ENCODE results near the gene TADA2B. TPM values are rescaled to one million over a fixed set of nuclear protein-coding genes. Genes with fewer than 3 reads are reported as not detected.

TADA2B gene
- total and polyA plus RNA-seq, 2 experiments from 2014 or later, result 3.6 to 11.4 TPM

DNA sequence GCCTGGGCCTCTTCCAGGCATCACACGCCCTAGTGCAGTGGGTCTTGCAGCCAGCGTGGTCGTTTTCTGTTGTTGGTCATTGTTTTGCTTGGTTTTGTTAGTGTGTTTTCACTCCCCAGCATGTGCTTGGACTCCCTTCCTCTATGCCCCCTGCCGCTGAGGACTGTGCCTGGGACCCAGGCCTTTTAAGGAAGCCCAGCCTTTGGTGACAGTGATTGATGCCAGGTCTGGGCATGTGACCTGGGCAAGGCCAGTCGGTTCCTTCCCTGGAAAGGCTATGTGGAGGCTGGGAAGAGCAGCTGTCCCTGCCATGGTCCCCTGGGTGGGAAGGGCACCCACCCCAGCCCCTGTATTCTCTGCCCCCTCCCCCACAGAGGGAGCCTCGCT, 33.5 kb downstream of the TADA2B start:
- H3K36me3 ChIP-seq (ENCODE audit: insufficient read depth), result no peaks in the 10 kb centered on the region
- H3K27me3 Mint-ChIP-seq (ENCODE audit: insufficient read depth, low read depth, poor library complexity), result peaks cover 6% of the 10 kb centered on the region
- no peak for TF ChIP-seq ZNF114 (CRISPR knock-in tag; IDR thresholded peaks at IDR 0.05)
- no peak for TF ChIP-seq ZNF331 (CRISPR knock-in tag; IDR thresholded peaks at IDR 0.05; ENCODE audit: low read depth)
- TF ChIP-seq POLR2AphosphoS5 (IDR thresholded peaks at IDR 0.05; ENCODE audit: low read depth), result no peak
- no peak for TF ChIP-seq NANOG (IDR thresholded peaks at IDR 0.05; ENCODE audit: borderline replicate concordance)
- TF ChIP-seq, protein P1, sequence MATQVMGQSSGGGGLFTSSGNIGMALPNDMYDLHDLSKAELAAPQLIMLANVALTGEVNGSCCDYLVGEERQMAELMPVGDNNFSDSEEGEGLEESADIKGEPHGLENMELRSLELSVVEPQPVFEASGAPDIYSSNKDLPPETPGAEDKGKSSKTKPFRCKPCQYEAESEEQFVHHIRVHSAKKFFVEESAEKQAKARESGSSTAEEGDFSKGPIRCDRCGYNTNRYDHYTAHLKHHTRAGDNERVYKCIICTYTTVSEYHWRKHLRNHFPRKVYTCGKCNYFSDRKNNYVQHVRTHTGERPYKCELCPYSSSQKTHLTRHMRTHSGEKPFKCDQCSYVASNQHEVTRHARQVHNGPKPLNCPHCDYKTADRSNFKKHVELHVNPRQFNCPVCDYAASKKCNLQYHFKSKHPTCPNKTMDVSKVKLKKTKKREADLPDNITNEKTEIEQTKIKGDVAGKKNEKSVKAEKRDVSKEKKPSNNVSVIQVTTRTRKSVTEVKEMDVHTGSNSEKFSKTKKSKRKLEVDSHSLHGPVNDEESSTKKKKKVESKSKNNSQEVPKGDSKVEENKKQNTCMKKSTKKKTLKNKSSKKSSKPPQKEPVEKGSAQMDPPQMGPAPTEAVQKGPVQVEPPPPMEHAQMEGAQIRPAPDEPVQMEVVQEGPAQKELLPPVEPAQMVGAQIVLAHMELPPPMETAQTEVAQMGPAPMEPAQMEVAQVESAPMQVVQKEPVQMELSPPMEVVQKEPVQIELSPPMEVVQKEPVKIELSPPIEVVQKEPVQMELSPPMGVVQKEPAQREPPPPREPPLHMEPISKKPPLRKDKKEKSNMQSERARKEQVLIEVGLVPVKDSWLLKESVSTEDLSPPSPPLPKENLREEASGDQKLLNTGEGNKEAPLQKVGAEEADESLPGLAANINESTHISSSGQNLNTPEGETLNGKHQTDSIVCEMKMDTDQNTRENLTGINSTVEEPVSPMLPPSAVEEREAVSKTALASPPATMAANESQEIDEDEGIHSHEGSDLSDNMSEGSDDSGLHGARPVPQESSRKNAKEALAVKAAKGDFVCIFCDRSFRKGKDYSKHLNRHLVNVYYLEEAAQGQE (IDR thresholded peaks at IDR 0.05; ENCODE audit: unreplicated experiment), result no peak
- TF ChIP-seq, protein P2, sequence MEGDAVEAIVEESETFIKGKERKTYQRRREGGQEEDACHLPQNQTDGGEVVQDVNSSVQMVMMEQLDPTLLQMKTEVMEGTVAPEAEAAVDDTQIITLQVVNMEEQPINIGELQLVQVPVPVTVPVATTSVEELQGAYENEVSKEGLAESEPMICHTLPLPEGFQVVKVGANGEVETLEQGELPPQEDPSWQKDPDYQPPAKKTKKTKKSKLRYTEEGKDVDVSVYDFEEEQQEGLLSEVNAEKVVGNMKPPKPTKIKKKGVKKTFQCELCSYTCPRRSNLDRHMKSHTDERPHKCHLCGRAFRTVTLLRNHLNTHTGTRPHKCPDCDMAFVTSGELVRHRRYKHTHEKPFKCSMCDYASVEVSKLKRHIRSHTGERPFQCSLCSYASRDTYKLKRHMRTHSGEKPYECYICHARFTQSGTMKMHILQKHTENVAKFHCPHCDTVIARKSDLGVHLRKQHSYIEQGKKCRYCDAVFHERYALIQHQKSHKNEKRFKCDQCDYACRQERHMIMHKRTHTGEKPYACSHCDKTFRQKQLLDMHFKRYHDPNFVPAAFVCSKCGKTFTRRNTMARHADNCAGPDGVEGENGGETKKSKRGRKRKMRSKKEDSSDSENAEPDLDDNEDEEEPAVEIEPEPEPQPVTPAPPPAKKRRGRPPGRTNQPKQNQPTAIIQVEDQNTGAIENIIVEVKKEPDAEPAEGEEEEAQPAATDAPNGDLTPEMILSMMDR (conservative IDR thresholded peaks at IDR 0.05; ENCODE audit: low read depth in 2 of 2), result no peak
- no peak for TF ChIP-seq STAT1 (IDR thresholded peaks at IDR 0.05; ENCODE audit: unreplicated experiment)
- no peak for TF ChIP-seq JUNB (IDR thresholded peaks at IDR 0.05; ENCODE audit: unreplicated experiment)
- no peak for TF ChIP-seq EZH2phosphoT487 (IDR thresholded peaks at IDR 0.05; ENCODE audit: unreplicated experiment)
- TF ChIP-seq, protein P3, sequence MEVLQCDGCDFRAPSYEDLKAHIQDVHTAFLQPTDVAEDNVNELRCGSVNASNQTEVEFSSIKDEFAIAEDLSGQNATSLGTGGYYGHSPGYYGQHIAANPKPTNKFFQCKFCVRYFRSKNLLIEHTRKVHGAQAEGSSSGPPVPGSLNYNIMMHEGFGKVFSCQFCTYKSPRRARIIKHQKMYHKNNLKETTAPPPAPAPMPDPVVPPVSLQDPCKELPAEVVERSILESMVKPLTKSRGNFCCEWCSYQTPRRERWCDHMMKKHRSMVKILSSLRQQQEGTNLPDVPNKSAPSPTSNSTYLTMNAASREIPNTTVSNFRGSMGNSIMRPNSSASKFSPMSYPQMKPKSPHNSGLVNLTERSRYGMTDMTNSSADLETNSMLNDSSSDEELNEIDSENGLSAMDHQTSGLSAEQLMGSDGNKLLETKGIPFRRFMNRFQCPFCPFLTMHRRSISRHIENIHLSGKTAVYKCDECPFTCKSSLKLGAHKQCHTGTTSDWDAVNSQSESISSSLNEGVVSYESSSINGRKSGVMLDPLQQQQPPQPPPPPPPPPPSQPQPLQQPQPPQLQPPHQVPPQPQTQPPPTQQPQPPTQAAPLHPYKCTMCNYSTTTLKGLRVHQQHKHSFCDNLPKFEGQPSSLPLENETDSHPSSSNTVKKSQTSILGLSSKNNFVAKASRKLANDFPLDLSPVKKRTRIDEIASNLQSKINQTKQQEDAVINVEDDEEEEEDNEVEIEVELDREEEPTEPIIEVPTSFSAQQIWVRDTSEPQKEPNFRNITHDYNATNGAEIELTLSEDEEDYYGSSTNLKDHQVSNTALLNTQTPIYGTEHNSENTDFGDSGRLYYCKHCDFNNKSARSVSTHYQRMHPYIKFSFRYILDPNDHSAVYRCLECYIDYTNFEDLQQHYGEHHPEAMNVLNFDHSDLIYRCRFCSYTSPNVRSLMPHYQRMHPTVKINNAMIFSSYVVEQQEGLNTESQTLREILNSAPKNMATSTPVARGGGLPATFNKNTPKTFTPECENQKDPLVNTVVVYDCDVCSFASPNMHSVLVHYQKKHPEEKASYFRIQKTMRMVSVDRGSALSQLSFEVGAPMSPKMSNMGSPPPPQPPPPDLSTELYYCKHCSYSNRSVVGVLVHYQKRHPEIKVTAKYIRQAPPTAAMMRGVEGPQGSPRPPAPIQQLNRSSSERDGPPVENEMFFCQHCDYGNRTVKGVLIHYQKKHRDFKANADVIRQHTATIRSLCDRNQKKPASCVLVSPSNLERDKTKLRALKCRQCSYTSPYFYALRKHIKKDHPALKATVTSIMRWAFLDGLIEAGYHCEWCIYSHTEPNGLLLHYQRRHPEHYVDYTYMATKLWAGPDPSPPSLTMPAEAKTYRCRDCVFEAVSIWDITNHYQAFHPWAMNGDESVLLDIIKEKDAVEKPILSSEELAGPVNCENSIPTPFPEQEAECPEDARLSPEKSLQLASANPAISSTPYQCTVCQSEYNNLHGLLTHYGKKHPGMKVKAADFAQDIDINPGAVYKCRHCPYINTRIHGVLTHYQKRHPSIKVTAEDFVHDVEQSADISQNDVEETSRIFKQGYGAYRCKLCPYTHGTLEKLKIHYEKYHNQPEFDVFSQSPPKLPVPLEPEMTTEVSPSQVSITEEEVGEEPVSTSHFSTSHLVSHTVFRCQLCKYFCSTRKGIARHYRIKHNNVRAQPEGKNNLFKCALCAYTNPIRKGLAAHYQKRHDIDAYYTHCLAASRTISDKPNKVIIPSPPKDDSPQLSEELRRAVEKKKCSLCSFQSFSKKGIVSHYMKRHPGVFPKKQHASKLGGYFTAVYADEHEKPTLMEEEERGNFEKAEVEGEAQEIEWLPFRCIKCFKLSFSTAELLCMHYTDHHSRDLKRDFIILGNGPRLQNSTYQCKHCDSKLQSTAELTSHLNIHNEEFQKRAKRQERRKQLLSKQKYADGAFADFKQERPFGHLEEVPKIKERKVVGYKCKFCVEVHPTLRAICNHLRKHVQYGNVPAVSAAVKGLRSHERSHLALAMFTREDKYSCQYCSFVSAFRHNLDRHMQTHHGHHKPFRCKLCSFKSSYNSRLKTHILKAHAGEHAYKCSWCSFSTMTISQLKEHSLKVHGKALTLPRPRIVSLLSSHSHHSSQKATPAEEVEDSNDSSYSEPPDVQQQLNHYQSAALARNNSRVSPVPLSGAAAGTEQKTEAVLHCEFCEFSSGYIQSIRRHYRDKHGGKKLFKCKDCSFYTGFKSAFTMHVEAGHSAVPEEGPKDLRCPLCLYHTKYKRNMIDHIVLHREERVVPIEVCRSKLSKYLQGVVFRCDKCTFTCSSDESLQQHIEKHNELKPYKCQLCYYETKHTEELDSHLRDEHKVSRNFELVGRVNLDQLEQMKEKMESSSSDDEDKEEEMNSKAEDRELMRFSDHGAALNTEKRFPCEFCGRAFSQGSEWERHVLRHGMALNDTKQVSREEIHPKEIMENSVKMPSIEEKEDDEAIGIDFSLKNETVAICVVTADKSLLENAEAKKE (CRISPR knock-in tag; IDR thresholded peaks at IDR 0.05), result no peak
- TF ChIP-seq, protein P4, sequence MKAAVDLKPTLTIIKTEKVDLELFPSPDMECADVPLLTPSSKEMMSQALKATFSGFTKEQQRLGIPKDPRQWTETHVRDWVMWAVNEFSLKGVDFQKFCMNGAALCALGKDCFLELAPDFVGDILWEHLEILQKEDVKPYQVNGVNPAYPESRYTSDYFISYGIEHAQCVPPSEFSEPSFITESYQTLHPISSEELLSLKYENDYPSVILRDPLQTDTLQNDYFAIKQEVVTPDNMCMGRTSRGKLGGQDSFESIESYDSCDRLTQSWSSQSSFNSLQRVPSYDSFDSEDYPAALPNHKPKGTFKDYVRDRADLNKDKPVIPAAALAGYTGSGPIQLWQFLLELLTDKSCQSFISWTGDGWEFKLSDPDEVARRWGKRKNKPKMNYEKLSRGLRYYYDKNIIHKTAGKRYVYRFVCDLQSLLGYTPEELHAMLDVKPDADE (IDR thresholded peaks at IDR 0.05), result no peak
- TF ChIP-seq EZH2 (IDR thresholded peaks at IDR 0.05; ENCODE audit: low read depth, unreplicated experiment), result no peak
- TF ChIP-seq CREB1 (CRISPR knock-in tag; IDR thresholded peaks at IDR 0.05; ENCODE audit: low read depth), result no peak

More for the DNA sequence above, 33.5 kb downstream of the TADA2B start:
- no peaks in the 10 kb centered on the region for H3K9me2 ChIP-seq (ENCODE audit: insufficient read depth)
- DNase-seq (ENCODE audit: low spot score) (no peak), ATAC-seq (no peak)
- H3K4me3 Mint-ChIP-seq, result no peak overlapping the region
- H4K20me1 ChIP-seq (replicated peaks; ENCODE audit: insufficient read depth), result no peaks in the 10 kb centered on the region
- H3K4me1 ChIP-seq (ENCODE audit: insufficient read depth), result no peaks in the 10 kb centered on the region
- H3K4me3 ChIP-seq, result no peak overlapping the region
- H3K79me2 ChIP-seq (replicated peaks; ENCODE audit: insufficient read depth), result no peaks in the 10 kb centered on the region
- H3K4me2 ChIP-seq, result no peak overlapping the region
- no peaks in the 10 kb centered on the region for H3F3A ChIP-seq (replicated peaks; ENCODE audit: low read depth)
- H3K27ac ChIP-seq (ENCODE audit: low read depth), result no peak overlapping the region
- H3K27ac Mint-ChIP-seq, result no peak overlapping the region
- H3K4me1 Mint-ChIP-seq, result no peaks in the 10 kb centered on the region
- peaks cover 7% of the 10 kb centered on the region; the same call in 1 of the 2 replicates for H3K27me3 ChIP-seq (ENCODE audit: insufficient read depth)
- peaks cover 6% of the 10 kb centered on the region for H3K9me3 Mint-ChIP-seq
- H3K36me3 Mint-ChIP-seq (ENCODE audit: low read depth), result no peaks in the 10 kb centered on the region
- no peak overlapping the region for H2AFZ ChIP-seq

Data from GM23338 (cell line).